DLD1 (cell line): ENCODE data around the gene ALDH3A2.
"Not testable (repeated sequence)": the region's sequence is repeated elsewhere in the genome, so short reads cannot be mapped to it uniquely, and the experiment has no call there.

Experiments
- in situ Hi-C: cut with HindIII; loops from 2 replicates; pipeline ENCODE4 v1.10.0; 2017; ENCODE audit warnings: low sequenced_read_pairs

Gene ALDH3A2

GRCh38 chr17:19677736-19678379 is 29.3 kb downstream of the ALDH3A2 start:
- in situ Hi-C loops, result no loop called here

GRCh38 chr17:19678581-19679453 is 30.3 kb downstream of the ALDH3A2 start:
- in situ Hi-C loops, result no loop called here

- in situ Hi-C loops, result no loop called here
Measured at GRCh38 chr17:19683117-19683516, 34.6 kb downstream of the ALDH3A2 start.

- in situ Hi-C loops, result not testable (repeated sequence)
Measured at GRCh38 chr17:19684909-19685580, 36.5 kb downstream of the ALDH3A2 start.

- in situ Hi-C loops, result no loop called here
Measured at GRCh38 chr17:19686400-19687090, 38.0 kb downstream of the ALDH3A2 start.

- in situ Hi-C loops, result no loop called here
Measured at GRCh38 chr17:19702217-19702641, 53.7 kb downstream of the ALDH3A2 start.

- in situ Hi-C loops, result no loop called here
Measured at GRCh38 chr17:19703106-19703827, 54.7 kb downstream of the ALDH3A2 start.

- in situ Hi-C loops, result no loop called here
Measured at GRCh38 chr17:19703828-19704613, 55.5 kb downstream of the ALDH3A2 start.

GRCh38 chr17:19705201-19705600 is 56.6 kb downstream of the ALDH3A2 start:
- in situ Hi-C loops, result no loop called here

- in situ Hi-C loops, result no loop called here
Measured at GRCh38 chr17:19705771-19706770, 57.5 kb downstream of the ALDH3A2 start.

- in situ Hi-C loops, result no loop called here
Measured at GRCh38 chr17:19706791-19707727, 58.5 kb downstream of the ALDH3A2 start.

GRCh38 chr17:19707728-19708221 is 59.2 kb downstream of the ALDH3A2 start:
- in situ Hi-C loops, result no loop called here

- in situ Hi-C loops, result no loop called here
Measured at GRCh38 chr17:19708431-19709175, 60.1 kb downstream of the ALDH3A2 start.

GRCh38 chr17:19709841-19710240 is 61.3 kb downstream of the ALDH3A2 start:
- in situ Hi-C loops, result no loop called here

GRCh38 chr17:19712436-19713004 is 64.0 kb downstream of the ALDH3A2 start:
- in situ Hi-C loops, result no loop called here

- in situ Hi-C loops, result no loop called here
Measured at GRCh38 chr17:19713462-19713861, 64.9 kb downstream of the ALDH3A2 start.
